ENCODE measurements around the gene ACTMAP.

ACTMAP gene

GRCh38 chr19:40693150-40693788, 57.0 kb downstream of the ACTMAP start:
- no peaks in the 10 kb centered on the region for H3K36me3 ChIP-seq (replicated peaks; ENCODE audit: insufficient read depth, low read length)
- H3K27ac ChIP-seq (ENCODE audit: low read length), result no peak overlapping the region
- H3K9ac ChIP-seq (ENCODE audit: low read length), result no peak overlapping the region
- H3K9me3 ChIP-seq (replicated peaks; ENCODE audit: insufficient read depth, low read length), result no peaks in the 10 kb centered on the region
- H3F3A ChIP-seq (ENCODE audit: insufficient read depth, low read length), result no peaks in the 10 kb centered on the region
- no peak overlapping the region for H3K4me2 ChIP-seq (ENCODE audit: low read depth, low read length)
- no peaks in the 10 kb centered on the region for H3K4me1 ChIP-seq (ENCODE audit: low read length)
- no peak for TF ChIP-seq CTCF (IDR thresholded peaks at IDR 0.05; ENCODE audit: low read length)
- TF ChIP-seq EZH2phosphoT487 (IDR thresholded peaks at IDR 0.05; ENCODE audit: low read length), result no peak
- TF ChIP-seq EZH2 (optimal IDR thresholded peaks at IDR 0.05; ENCODE audit: low read depth, low read length), result no peak
- H3K9me2 ChIP-seq (replicated peaks; ENCODE audit: insufficient read depth, low read length), result no peaks in the 10 kb centered on the region
- no peaks in the 10 kb centered on the region for H3K79me2 ChIP-seq (ENCODE audit: low read length)
- no peaks in the 10 kb centered on the region for H4K20me1 ChIP-seq (ENCODE audit: insufficient read depth, low read length)
- H2AFZ ChIP-seq (ENCODE audit: low read length), result no peak overlapping the region
- no peaks in the 10 kb centered on the region for H3K27me3 ChIP-seq (replicated peaks; ENCODE audit: insufficient read depth, low read length)
- no peak for DNase-seq
- no peak overlapping the region for H3K4me3 ChIP-seq (ENCODE audit: low read length)

- no peaks in the 10 kb centered on the region for H3K9me2 ChIP-seq (replicated peaks; ENCODE audit: insufficient read depth, low read length)
- no peak for DNase-seq
- no peaks in the 10 kb centered on the region for H3K79me2 ChIP-seq (ENCODE audit: low read length)
- no peaks in the 10 kb centered on the region for H3F3A ChIP-seq (ENCODE audit: insufficient read depth, low read length)
- no peaks in the 10 kb centered on the region for H4K20me1 ChIP-seq (ENCODE audit: insufficient read depth, low read length)
- no peak for TF ChIP-seq CTCF (IDR thresholded peaks at IDR 0.05; ENCODE audit: low read length)
- no peak for TF ChIP-seq EZH2 (optimal IDR thresholded peaks at IDR 0.05; ENCODE audit: low read depth, low read length)
- no peak for TF ChIP-seq EZH2phosphoT487 (IDR thresholded peaks at IDR 0.05; ENCODE audit: low read length)
- no peak overlapping the region for H3K27ac ChIP-seq (ENCODE audit: low read length)
- H2AFZ ChIP-seq (ENCODE audit: low read length), result no peak overlapping the region
- no peak overlapping the region for H3K4me3 ChIP-seq (ENCODE audit: low read length)
- no peaks in the 10 kb centered on the region for H3K4me1 ChIP-seq (ENCODE audit: low read length)
- H3K27me3 ChIP-seq (replicated peaks; ENCODE audit: insufficient read depth, low read length), result no peaks in the 10 kb centered on the region
- H3K9me3 ChIP-seq (replicated peaks; ENCODE audit: insufficient read depth, low read length), result no peaks in the 10 kb centered on the region
- no peak overlapping the region for H3K4me2 ChIP-seq (ENCODE audit: low read depth, low read length)
- H3K36me3 ChIP-seq (replicated peaks; ENCODE audit: insufficient read depth, low read length), result no peaks in the 10 kb centered on the region
- H3K9ac ChIP-seq (ENCODE audit: low read length), result no peak overlapping the region
Measured at GRCh38 chr19:40692212-40692551, 58.1 kb downstream of the ACTMAP start.

- Histone ChIP-seq H3K79me2 (ENCODE audit: low read length) (no peaks in the 10 kb centered on the region), H3K36me3 (replicated peaks; ENCODE audit: insufficient read depth, low read length) (no peaks in the 10 kb centered on the region), H3K27ac (ENCODE audit: low read length) (no peak overlapping the region), H3K9me2 (replicated peaks; ENCODE audit: insufficient read depth, low read length) (no peaks in the 10 kb centered on the region), H3K9me3 (replicated peaks; ENCODE audit: insufficient read depth, low read length) (no peaks in the 10 kb centered on the region), H3K4me3 (ENCODE audit: low read length) (peak overlapping the region; percentile 74; the same call in 1 of the 2 replicates), H3K27me3 (replicated peaks; ENCODE audit: insufficient read depth, low read length) (no peaks in the 10 kb centered on the region), H3F3A (ENCODE audit: insufficient read depth, low read length) (no peaks in the 10 kb centered on the region), H3K4me2 (ENCODE audit: low read depth, low read length) (peak overlapping the region; percentile 99), H4K20me1 (ENCODE audit: insufficient read depth, low read length) (no peaks in the 10 kb centered on the region), H3K4me1 (ENCODE audit: low read length) (no peaks in the 10 kb centered on the region), H3K9ac (ENCODE audit: low read length) (peak overlapping the region; percentile 79; the same call in 1 of the 2 replicates), H2AFZ (ENCODE audit: low read length) (peak overlapping the region; percentile 97)
- TF ChIP-seq EZH2phosphoT487 (IDR thresholded peaks at IDR 0.05; ENCODE audit: low read length) (no peak), EZH2 (optimal IDR thresholded peaks at IDR 0.05; ENCODE audit: low read depth, low read length) (no peak), CTCF (IDR thresholded peaks at IDR 0.05; ENCODE audit: low read length) (no peak)
- no peak for DNase-seq
Measured at GRCh38 chr19:40691421-40692211, 58.7 kb downstream of the ACTMAP start.
